Mucosa of rectum (tissue), 2 donors: ENCODE measurements around the gene BAX.
A peak's percentile ranks its signal among the peaks of the same experiment; 100 is the strongest.

ENCODE experiments used
- H3K27ac ChIP-seq, 2 donors: one replicate each; pipeline ENCODE4 v1.7.0; 2013; ENCODE audit warnings: inconsistent platforms in 2 of 2, low read depth in 2 of 2, low read length in 2 of 2
- H3K27me3 ChIP-seq, 2 donors: one replicate each; pipeline ENCODE4 v1.7.0; 2013; ENCODE audit warnings: low read length in 2 of 2; ENCODE audit not compliant: control insufficient read depth in 2 of 2, insufficient read depth in 2 of 2
- H3K36me3 ChIP-seq, 2 donors: one replicate each; pipeline ENCODE4 v1.7.0; 2013; ENCODE audit warnings: low read length in 2 of 2; ENCODE audit not compliant: control insufficient read depth in 2 of 2, insufficient read depth in 2 of 2
- H3K4me1 ChIP-seq, 2 donors: one replicate each; pipeline ENCODE4 v1.7.0; 2013; ENCODE audit warnings: low read length in 2 of 2, mild to moderate bottlenecking in 1 of 2; ENCODE audit not compliant: control insufficient read depth in 2 of 2, insufficient read depth in 2 of 2
- H3K4me3 ChIP-seq, 2 donors: one replicate each; pipeline ENCODE4 v1.7.0; 2013; ENCODE audit warnings: low read length in 2 of 2
- H3K9ac ChIP-seq, 2 donors: one replicate each; pipeline ENCODE4 v1.7.0; 2013; ENCODE audit warnings: low read length in 2 of 2, low read depth in 1 of 2, mild to moderate bottlenecking in 1 of 2
- H3K9me3 ChIP-seq, 2 donors: one replicate each; pipeline ENCODE4 v1.7.0; 2013; ENCODE audit warnings: low read length in 2 of 2; ENCODE audit not compliant: control insufficient read depth in 2 of 2
- donor health status: healthy.
- donor health status: Normal muscosa, but diverticular disease.

Gene BAX

GRCh38 chr19:48993175-48994034 lies 38.7 kb downstream of the BAX start, which contains the start of the genes GYS1 and RUVBL2:
Gene GYS1 (minus strand): TSS chr19:48993309. CDS start chr19:48993112, 197 bp downstream.
Gene RUVBL2 (plus strand): TSS chr19:48993887. CDS start chr19:48993912, 25 bp downstream.
- peaks cover 0 to 11% of the 10 kb centered on the region in 2 donors for H3K36me3 ChIP-seq
- peaks cover 16% of the 10 kb centered on the region in 2 donors for H3K4me1 ChIP-seq
- peak within 1 kb of the TSS; percentile 98 for H3K27ac ChIP-seq
- H3K9ac ChIP-seq: peak within 1 kb of the TSS; percentile 87 to 95
- no peaks in the 10 kb centered on the region for H3K27me3 ChIP-seq
- peak within 1 kb of the TSS; percentile 89 to 99 for H3K4me3 ChIP-seq
- no peaks in the 10 kb centered on the region for H3K9me3 ChIP-seq

GRCh38 chr19:48994035-48994386 lies 39.3 kb downstream of the BAX start:
- Histone ChIP-seq H3K4me1 (peaks cover 16% of the 10 kb centered on the region in 2 donors), H3K9me3 (no peaks in the 10 kb centered on the region), H3K27ac (peak overlapping the region; percentile 98), H3K9ac (peak overlapping the region; percentile 84 to 95), H3K36me3 (peaks cover 0 to 6% of the 10 kb centered on the region in 2 donors), H3K27me3 (no peaks in the 10 kb centered on the region), H3K4me3 (peak overlapping the region; percentile 89 to 99)

- Histone ChIP-seq H3K27me3 (no peaks in the 10 kb centered on the region), H3K4me1 (peaks cover 4 to 6% of the 10 kb centered on the region in 2 donors), H3K9me3 (no peaks in the 10 kb centered on the region), H3K4me3 (no peak overlapping the region), H3K9ac (no peak overlapping the region), H3K36me3 (peaks cover 0 to 5% of the 10 kb centered on the region in 2 donors), H3K27ac (no peak overlapping the region)
These were observed 43.3 kb downstream of the BAX start for GRCh38 chr19:48997972-48998371.

- no peaks in the 10 kb centered on the region for H3K9me3 ChIP-seq
- no peak overlapping the region for H3K9ac ChIP-seq
- no peak overlapping the region for H3K4me3 ChIP-seq
- no peaks in the 10 kb centered on the region for H3K4me1 ChIP-seq
- H3K36me3 ChIP-seq: peaks cover 8 to 19% of the 10 kb centered on the region in 2 donors
- no peaks in the 10 kb centered on the region for H3K27me3 ChIP-seq
- H3K27ac ChIP-seq: no peak overlapping the region
These were observed 45.0 kb downstream of the BAX start for GRCh38 chr19:48999481-49000325.

- Histone ChIP-seq H3K36me3 (peaks cover 32 to 44% of the 10 kb centered on the region in 2 donors), H3K27me3 (no peaks in the 10 kb centered on the region)
These were observed 49.5 kb downstream of the BAX start for GRCh38 chr19:49004133-49004532.

GRCh38 chr19:49004964-49005614 lies 50.4 kb downstream of the BAX start:
- Histone ChIP-seq H3K9ac (no peak overlapping the region), H3K4me3 (no peak overlapping the region), H3K4me1 (no peaks in the 10 kb centered on the region), H3K36me3 (peaks cover 39 to 52% of the 10 kb centered on the region in 2 donors), H3K9me3 (no peaks in the 10 kb centered on the region), H3K27ac (no peak overlapping the region), H3K27me3 (no peaks in the 10 kb centered on the region)

More at GRCh38 chr19:49004133-49004532, 49.5 kb downstream of the BAX start:
- Histone ChIP-seq H3K4me3 (no peak overlapping the region), H3K27ac (no peak overlapping the region), H3K4me1 (no peaks in the 10 kb centered on the region), H3K9ac (no peak overlapping the region), H3K9me3 (no peaks in the 10 kb centered on the region)

- H3K36me3 ChIP-seq: peaks cover 46 to 65% of the 10 kb centered on the region in 2 donors
- no peak overlapping the region for H3K4me3 ChIP-seq
These were observed 52.2 kb downstream of the BAX start for GRCh38 chr19:49006905-49007304.

GRCh38 chr19:49009828-49010227 lies 55.2 kb downstream of the BAX start:
- no peak overlapping the region for H3K27ac ChIP-seq
- H3K36me3 ChIP-seq: peaks cover 50 to 52% of the 10 kb centered on the region in 2 donors
- H3K9ac ChIP-seq: no peak overlapping the region
- no peaks in the 10 kb centered on the region for H3K4me1 ChIP-seq
- H3K27me3 ChIP-seq: no peaks in the 10 kb centered on the region
- no peaks in the 10 kb centered on the region for H3K9me3 ChIP-seq
- H3K4me3 ChIP-seq: no peak overlapping the region

More at GRCh38 chr19:49006905-49007304, 52.2 kb downstream of the BAX start:
- no peaks in the 10 kb centered on the region for H3K4me1 ChIP-seq
- H3K9me3 ChIP-seq: no peaks in the 10 kb centered on the region
- no peak overlapping the region for H3K9ac ChIP-seq
- no peaks in the 10 kb centered on the region for H3K27me3 ChIP-seq
- no peak overlapping the region for H3K27ac ChIP-seq

- H3K9ac ChIP-seq: no peak overlapping the region
These were observed 55.8 kb downstream of the BAX start for GRCh38 chr19:49010453-49010852.

More at GRCh38 chr19:49010453-49010852, 55.8 kb downstream of the BAX start:
- no peak overlapping the region for H3K27ac ChIP-seq
- peaks cover 51 to 52% of the 10 kb centered on the region in 2 donors for H3K36me3 ChIP-seq
- no peak overlapping the region for H3K4me3 ChIP-seq
- no peaks in the 10 kb centered on the region for H3K27me3 ChIP-seq
- H3K4me1 ChIP-seq: no peaks in the 10 kb centered on the region
- H3K9me3 ChIP-seq: no peaks in the 10 kb centered on the region
